ENCODE results near the gene ZNF566. TPM values are rescaled to one million over a fixed set of nuclear protein-coding genes. Genes with fewer than 3 reads are reported as not detected.
A peak's percentile ranks its signal among the peaks of the same experiment; 100 is the strongest.
"Not testable (repeated sequence)": the region's sequence is repeated elsewhere in the genome, so short reads cannot be mapped to it uniquely, and the experiment has no call there.

The ZNF566 gene
- total and polyA plus RNA-seq, 5 donors from 2014 or later = 7.9 to 20.7 (median 18.3) TPM

GRCh38 chr19:36514012-36514612 is 24.8 kb upstream of the ZNF566 start:
- no peaks in the 10 kb centered on the region for H3K4me1 ChIP-seq (ENCODE audit: control insufficient read depth, insufficient read depth, low read length, poor library complexity, severe bottlenecking)
- peaks cover 84 to 99% of the 10 kb centered on the region in 2 experiments for H3K9me3 ChIP-seq (ENCODE audit: control insufficient read depth in 2 of 2, low read length in 2 of 2)
- H3K27ac Mint-ChIP-seq = no peak overlapping the region
- H3K36me3 Mint-ChIP-seq = peaks cover 38% of the 10 kb centered on the region
- peaks cover 0 to 5% (median 0%) of the 10 kb centered on the region in 4 donors for H3K4me1 Mint-ChIP-seq
- H3K27me3 Mint-ChIP-seq = no peaks in the 10 kb centered on the region
- no peaks in the 10 kb centered on the region for H3K27me3 ChIP-seq (ENCODE audit: control insufficient read depth, insufficient read depth, low read length)
- no peak overlapping the region for H3K4me3 Mint-ChIP-seq
- DNase-seq = no peak
- no peak overlapping the region for H3K27ac ChIP-seq (ENCODE audit: insufficient read depth, low read length, poor library complexity, severe bottlenecking)
- peaks cover 4 to 78% (median 41%) of the 10 kb centered on the region in 7 donors for H3K9me3 Mint-ChIP-seq
- no peak for ATAC-seq (ENCODE audit: low read depth in 2 of 2)
- H3K36me3 ChIP-seq (ENCODE audit: control insufficient read depth, insufficient read depth, low read length) = peaks cover 49% of the 10 kb centered on the region
- H3K4me3 ChIP-seq (ENCODE audit: low read depth, low read length) = no peak overlapping the region

DNA sequence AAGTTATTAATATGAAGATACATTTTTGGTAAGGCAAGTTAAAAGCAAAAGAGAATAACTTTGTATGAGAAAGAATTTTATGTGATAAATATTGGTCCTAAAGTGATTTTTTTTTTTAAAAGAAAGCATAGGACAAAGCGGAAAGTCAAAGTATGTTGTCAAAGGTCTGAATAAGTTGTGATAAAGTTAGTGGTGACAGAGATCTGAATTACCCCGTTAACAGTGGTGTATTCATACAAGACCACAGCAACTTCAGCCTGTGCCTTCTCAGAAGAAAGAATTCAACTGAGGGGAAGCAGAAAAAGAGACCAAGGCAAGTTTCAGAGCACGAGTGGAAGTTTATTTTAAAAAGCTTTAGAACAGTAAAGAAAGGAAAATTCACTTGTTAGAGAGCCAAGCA is 19.0 kb upstream of the ZNF566 start:
- Histone ChIP-seq H3K27me3 (ENCODE audit: control insufficient read depth, insufficient read depth, low read length) (no peaks in the 10 kb centered on the region), H3K9me3 (ENCODE audit: control insufficient read depth in 2 of 2, low read length in 2 of 2) (peaks cover 49 to 85% of the 10 kb centered on the region in 2 experiments), H3K4me3 (ENCODE audit: low read depth, low read length) (no peak overlapping the region), H3K27ac (ENCODE audit: insufficient read depth, low read length, poor library complexity, severe bottlenecking) (no peak overlapping the region), H3K4me1 (ENCODE audit: control insufficient read depth, insufficient read depth, low read length, poor library complexity, severe bottlenecking) (no peaks in the 10 kb centered on the region), H3K36me3 (ENCODE audit: control insufficient read depth, insufficient read depth, low read length) (no peaks in the 10 kb centered on the region)
- DNase-seq (no peak), ATAC-seq (ENCODE audit: low read depth in 2 of 2) (no peak)
- no peaks in the 10 kb centered on the region for H3K4me1 Mint-ChIP-seq
- H3K27ac Mint-ChIP-seq = no peak overlapping the region
- H3K4me3 Mint-ChIP-seq = no peak overlapping the region
- peaks cover 0 to 45% (median 20%) of the 10 kb centered on the region in 7 donors for H3K9me3 Mint-ChIP-seq
- H3K27me3 Mint-ChIP-seq = no peaks in the 10 kb centered on the region
- no peaks in the 10 kb centered on the region for H3K36me3 Mint-ChIP-seq

- DNase-seq (no peak), ATAC-seq (ENCODE audit: low read depth in 2 of 2) (no peak)
- peak overlapping the region in 1 of 4 donors; percentile 47 for H3K4me3 Mint-ChIP-seq
- no peak overlapping the region for H3K27ac ChIP-seq (ENCODE audit: insufficient read depth, low read length, poor library complexity, severe bottlenecking)
- no peak overlapping the region for H3K27ac Mint-ChIP-seq
- H3K27me3 Mint-ChIP-seq = no peaks in the 10 kb centered on the region
- H3K36me3 ChIP-seq (ENCODE audit: control insufficient read depth, insufficient read depth, low read length) = no peaks in the 10 kb centered on the region
- H3K9me3 ChIP-seq (ENCODE audit: control insufficient read depth in 2 of 2, low read length in 2 of 2) = peaks cover 29 to 71% of the 10 kb centered on the region in 2 experiments
- H3K4me1 Mint-ChIP-seq = peaks cover 0 to 4% (median 0%) of the 10 kb centered on the region in 4 donors
- no peaks in the 10 kb centered on the region for H3K27me3 ChIP-seq (ENCODE audit: control insufficient read depth, insufficient read depth, low read length)
- H3K36me3 Mint-ChIP-seq = peaks cover 4% of the 10 kb centered on the region
- no peaks in the 10 kb centered on the region for H3K4me1 ChIP-seq (ENCODE audit: control insufficient read depth, insufficient read depth, low read length, poor library complexity, severe bottlenecking)
- H3K4me3 ChIP-seq (ENCODE audit: low read depth, low read length) = no peak overlapping the region
- peaks cover 1 to 41% (median 20%) of the 10 kb centered on the region in 7 donors for H3K9me3 Mint-ChIP-seq
These were observed 12.6 kb upstream of the ZNF566 start for GRCh38 chr19:36501973-36502372.

DNA sequence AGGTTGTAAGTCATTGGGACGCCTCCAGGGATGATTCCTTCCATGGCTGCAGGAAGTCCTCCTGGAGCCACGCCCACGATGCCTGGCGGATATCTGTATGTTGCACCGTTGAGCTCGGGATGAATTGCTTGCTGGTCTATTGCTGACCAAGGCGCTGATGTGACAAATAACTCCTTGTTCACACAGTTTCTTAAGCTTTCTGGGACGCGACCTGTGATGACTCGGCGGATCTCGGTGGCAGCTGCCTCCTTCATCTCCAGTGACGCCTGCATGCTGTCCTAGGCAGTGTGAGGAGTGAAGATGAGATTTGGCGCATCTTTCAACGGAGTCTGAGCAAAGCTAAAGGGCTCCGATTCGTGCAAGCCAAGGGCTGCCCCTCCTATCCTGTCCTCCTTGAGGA is 7.6 kb upstream of the ZNF566 start:
- H3K9me3 ChIP-seq (ENCODE audit: control insufficient read depth in 2 of 2, low read length in 2 of 2) = peaks cover 9 to 39% of the 10 kb centered on the region in 2 experiments
- no peak overlapping the region for H3K27ac ChIP-seq (ENCODE audit: insufficient read depth, low read length, poor library complexity, severe bottlenecking)
- H3K4me3 ChIP-seq (ENCODE audit: low read depth, low read length) = no peak overlapping the region
- H3K4me1 ChIP-seq (ENCODE audit: control insufficient read depth, insufficient read depth, low read length, poor library complexity, severe bottlenecking) = no peaks in the 10 kb centered on the region
- Mint-ChIP-seq H3K4me3 (peak overlapping the region in 1 of 4 donors; percentile 7), H3K4me1 (peaks cover 0 to 4% (median 1%) of the 10 kb centered on the region in 4 donors), H3K27me3 (no peaks in the 10 kb centered on the region), H3K27ac (no peak overlapping the region), H3K9me3 (peaks cover 1 to 36% (median 14%) of the 10 kb centered on the region in 7 donors), H3K36me3 (peaks cover 4% of the 10 kb centered on the region)
- H3K36me3 ChIP-seq (ENCODE audit: control insufficient read depth, insufficient read depth, low read length) = no peaks in the 10 kb centered on the region
- H3K27me3 ChIP-seq (ENCODE audit: control insufficient read depth, insufficient read depth, low read length) = no peaks in the 10 kb centered on the region
- DNase-seq (no peak), ATAC-seq (ENCODE audit: low read depth in 2 of 2) (no peak)

DNA sequence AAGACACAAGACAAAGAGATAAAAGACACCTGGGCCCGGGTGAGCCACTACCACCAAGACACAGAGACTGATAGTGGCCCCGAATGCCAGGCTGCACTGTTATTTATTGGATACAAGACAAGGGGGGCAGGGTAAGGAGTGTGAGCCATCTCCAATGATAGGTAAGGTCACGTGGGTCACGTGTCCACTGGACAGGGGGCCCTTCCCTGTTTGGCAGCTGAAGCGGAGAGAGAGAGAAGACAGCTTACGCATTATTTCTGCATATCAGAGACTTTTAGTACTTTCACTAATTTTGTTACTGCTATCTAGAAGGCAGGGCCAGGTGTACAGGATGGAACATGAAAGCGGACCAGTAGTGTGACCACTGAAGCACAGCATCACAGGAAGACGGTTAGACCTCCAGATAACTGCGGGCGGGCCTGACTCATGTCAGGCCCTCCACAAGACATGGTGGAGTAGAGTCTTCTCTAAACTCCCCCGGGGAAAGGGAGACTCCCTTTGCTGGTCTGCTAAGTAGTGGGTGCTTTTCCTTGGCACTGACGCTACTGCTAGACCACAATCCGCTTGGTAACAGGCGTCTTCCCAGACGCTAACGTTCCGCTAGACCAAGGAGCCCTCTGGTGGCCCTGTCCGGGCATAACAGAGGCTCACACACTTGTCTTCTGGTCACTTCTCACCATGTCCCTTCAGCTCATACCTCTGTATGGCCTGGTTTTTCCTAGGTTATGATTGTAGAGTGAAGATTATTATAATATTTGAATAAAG is 3.5 kb upstream of the ZNF566 start:
- Histone ChIP-seq H3K9me3 (ENCODE audit: control insufficient read depth in 2 of 2, low read length in 2 of 2) (peaks cover 0 to 13% of the 10 kb centered on the region in 2 experiments), H3K4me1 (ENCODE audit: control insufficient read depth, insufficient read depth, low read length, poor library complexity, severe bottlenecking) (peaks cover 20% of the 10 kb centered on the region)
- Mint-ChIP-seq H3K9me3 (peaks cover 0 to 23% (median 6%) of the 10 kb centered on the region in 7 donors), H3K4me1 (peaks cover 11 to 29% (median 20%) of the 10 kb centered on the region in 4 donors), H3K27ac (peak overlapping the region in 1 of 3 donors; percentile 64), H3K4me3 (peak overlapping the region in 2 of 4 donors; percentile 23 to 48)
- H3K36me3 ChIP-seq (ENCODE audit: control insufficient read depth, insufficient read depth, low read length); H3K36me3 Mint-ChIP-seq; H3K27ac ChIP-seq (ENCODE audit: insufficient read depth, low read length, poor library complexity, severe bottlenecking); H3K27me3 Mint-ChIP-seq; H3K27me3 ChIP-seq (ENCODE audit: control insufficient read depth, insufficient read depth, low read length); H3K4me3 ChIP-seq (ENCODE audit: low read depth, low read length); ATAC-seq (ENCODE audit: low read depth in 2 of 2): not testable (repeated sequence)
- DNase-seq = peak in 2 of 3 donors; percentile 5 to 29

- not testable (repeated sequence) for H3K27me3 ChIP-seq (ENCODE audit: control insufficient read depth, insufficient read depth, low read length); H3K36me3 Mint-ChIP-seq; DNase-seq; ATAC-seq (ENCODE audit: low read depth in 2 of 2); H3K27ac ChIP-seq (ENCODE audit: insufficient read depth, low read length, poor library complexity, severe bottlenecking); H3K27me3 Mint-ChIP-seq; H3K27ac Mint-ChIP-seq; H3K36me3 ChIP-seq (ENCODE audit: control insufficient read depth, insufficient read depth, low read length); H3K4me3 ChIP-seq (ENCODE audit: low read depth, low read length); H3K9me3 ChIP-seq (ENCODE audit: control insufficient read depth in 2 of 2, low read length in 2 of 2)
- Mint-ChIP-seq H3K4me3 (peak overlapping the region in 3 of 4 donors; percentile 75 to 98 (median 96)), H3K9me3 (peaks cover 0 to 28% (median 5%) of the 10 kb centered on the region in 7 donors), H3K4me1 (peaks cover 17 to 46% (median 26%) of the 10 kb centered on the region in 4 donors)
- peaks cover 21% of the 10 kb centered on the region for H3K4me1 ChIP-seq (ENCODE audit: control insufficient read depth, insufficient read depth, low read length, poor library complexity, severe bottlenecking)
These were observed 1.5 kb upstream of the ZNF566 start for GRCh38 chr19:36490846-36491245.

DNA sequence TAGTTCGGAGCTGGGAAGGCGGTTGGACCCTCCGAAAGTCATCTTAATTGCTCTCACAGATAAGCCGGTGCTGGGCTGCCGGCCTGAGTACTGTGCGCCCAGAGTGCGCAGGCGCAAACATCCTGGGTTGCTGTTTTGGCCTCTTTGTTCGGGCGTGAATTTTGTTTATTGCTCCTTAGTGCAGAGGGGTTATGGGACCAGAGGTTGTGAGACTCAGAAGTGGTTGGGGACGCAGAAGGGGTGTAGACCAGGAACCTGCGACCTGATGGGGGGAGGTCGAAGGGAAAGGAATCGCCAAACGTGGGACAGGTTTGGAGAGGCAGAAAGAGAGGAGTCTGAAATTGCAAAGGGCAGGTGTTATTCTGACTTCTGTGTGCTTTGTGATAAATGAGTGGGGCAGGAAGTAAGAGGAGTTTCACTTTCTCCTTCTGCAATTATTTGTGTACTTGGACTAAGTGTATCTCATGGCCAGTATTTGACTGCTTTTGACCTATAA is 607 bp upstream of the ZNF566 start:
- Histone ChIP-seq H3K4me3 (ENCODE audit: low read depth, low read length) (peak overlapping the region; percentile 89), H3K27ac (ENCODE audit: insufficient read depth, low read length, poor library complexity, severe bottlenecking) (peak overlapping the region; percentile 93), H3K9me3 (ENCODE audit: control insufficient read depth in 2 of 2, low read length in 2 of 2) (peaks cover 0 to 7% of the 10 kb centered on the region in 2 experiments), H3K36me3 (ENCODE audit: control insufficient read depth, insufficient read depth, low read length) (no peaks in the 10 kb centered on the region), H3K4me1 (ENCODE audit: control insufficient read depth, insufficient read depth, low read length, poor library complexity, severe bottlenecking) (peaks cover 21% of the 10 kb centered on the region), H3K27me3 (ENCODE audit: control insufficient read depth, insufficient read depth, low read length) (no peaks in the 10 kb centered on the region)
- Mint-ChIP-seq H3K36me3 (peaks cover 7% of the 10 kb centered on the region), H3K4me3 (peak overlapping the region; percentile 96 to 100 (median 98)), H3K9me3 (peaks cover 0 to 33% (median 5%) of the 10 kb centered on the region in 7 donors), H3K4me1 (peaks cover 17 to 47% (median 26%) of the 10 kb centered on the region in 4 donors), H3K27ac (peak overlapping the region; percentile 100), H3K27me3 (peaks cover 2% of the 10 kb centered on the region)
- ATAC-seq (ENCODE audit: low read depth in 2 of 2) = peak; percentile 46 to 51
- peak; percentile 55 to 89 (median 80) for DNase-seq

All from CD4-positive, CD25-positive, alpha-beta regulatory T cell (primary cell).